CD4-positive, alpha-beta T cell treated with Interleukin-2 at 100 ng/mL for 4 hours (primary cell): ENCODE measurements around the gene RNF212.

Experiments
- DNase-seq: peaks from one replicate; pipeline ENCODE4 v3.0.0-alpha.2; 2020; ENCODE audit warnings: low spot score

Gene RNF212

GRCh38 chr4:1036095-1036494 lies 77.3 kb downstream of the RNF212 start:
- DNase-seq = no peak

DNA sequence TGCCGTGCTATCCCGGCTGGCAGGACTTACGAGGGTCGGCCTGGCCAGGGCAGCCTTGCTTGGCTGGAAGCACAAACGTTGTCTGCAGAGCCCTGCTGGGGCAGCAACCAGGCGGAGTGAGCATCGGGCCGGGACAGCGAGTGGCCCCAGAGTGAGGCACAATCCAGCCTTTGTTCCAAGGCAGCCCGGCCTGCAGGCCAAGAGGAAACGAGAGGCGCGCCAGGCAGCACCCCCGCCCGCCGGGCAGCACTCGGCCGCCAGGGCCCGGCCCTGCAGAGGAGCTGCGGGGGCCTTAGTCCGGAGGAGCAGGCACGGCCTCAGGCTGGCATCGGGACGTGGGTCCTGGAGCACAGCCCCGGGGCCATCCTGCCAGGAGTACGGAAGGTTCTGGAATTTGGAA lies 77.9 kb downstream of the RNF212 start:
- no peak for DNase-seq

DNA sequence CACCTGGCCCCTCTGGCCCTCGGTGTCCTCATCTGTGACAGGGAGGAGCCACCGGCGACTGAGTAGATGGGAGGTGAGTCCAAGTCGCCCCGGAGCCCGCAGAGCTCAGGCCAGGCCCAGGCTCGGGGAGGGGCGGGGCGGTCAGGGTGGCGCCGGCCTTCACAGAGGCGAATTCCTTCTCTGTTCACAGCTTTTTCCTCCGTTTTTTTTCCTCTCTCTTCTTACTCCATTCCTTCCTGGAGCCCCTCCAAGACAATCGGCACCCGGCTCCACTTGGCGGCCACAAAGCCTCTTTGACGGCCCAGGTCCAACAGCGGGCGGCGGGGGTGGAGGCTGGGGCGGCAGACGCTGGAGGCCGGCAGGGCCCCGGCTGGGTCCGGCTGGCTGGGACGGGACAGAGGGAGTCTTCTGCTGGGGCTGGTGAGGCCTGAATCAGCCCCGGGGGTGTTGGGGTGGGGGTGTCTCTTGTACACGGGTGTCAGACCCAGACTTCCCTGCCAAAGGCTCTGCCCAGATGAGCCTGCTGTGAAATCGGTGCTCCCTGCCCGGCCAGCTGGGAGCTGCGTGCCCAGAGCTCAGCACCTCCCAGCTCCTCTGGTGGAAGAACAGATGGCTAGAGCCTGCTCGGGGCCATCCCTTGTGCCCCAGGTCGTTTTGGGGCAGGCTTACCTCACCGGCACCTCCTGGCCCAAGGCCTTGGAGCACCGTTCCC lies 79.4 kb downstream of the RNF212 start:
- DNase-seq = no peak

- DNase-seq = no peak
Measured at GRCh38 chr4:1032861-1033260, 80.5 kb downstream of the RNF212 start.

DNA sequence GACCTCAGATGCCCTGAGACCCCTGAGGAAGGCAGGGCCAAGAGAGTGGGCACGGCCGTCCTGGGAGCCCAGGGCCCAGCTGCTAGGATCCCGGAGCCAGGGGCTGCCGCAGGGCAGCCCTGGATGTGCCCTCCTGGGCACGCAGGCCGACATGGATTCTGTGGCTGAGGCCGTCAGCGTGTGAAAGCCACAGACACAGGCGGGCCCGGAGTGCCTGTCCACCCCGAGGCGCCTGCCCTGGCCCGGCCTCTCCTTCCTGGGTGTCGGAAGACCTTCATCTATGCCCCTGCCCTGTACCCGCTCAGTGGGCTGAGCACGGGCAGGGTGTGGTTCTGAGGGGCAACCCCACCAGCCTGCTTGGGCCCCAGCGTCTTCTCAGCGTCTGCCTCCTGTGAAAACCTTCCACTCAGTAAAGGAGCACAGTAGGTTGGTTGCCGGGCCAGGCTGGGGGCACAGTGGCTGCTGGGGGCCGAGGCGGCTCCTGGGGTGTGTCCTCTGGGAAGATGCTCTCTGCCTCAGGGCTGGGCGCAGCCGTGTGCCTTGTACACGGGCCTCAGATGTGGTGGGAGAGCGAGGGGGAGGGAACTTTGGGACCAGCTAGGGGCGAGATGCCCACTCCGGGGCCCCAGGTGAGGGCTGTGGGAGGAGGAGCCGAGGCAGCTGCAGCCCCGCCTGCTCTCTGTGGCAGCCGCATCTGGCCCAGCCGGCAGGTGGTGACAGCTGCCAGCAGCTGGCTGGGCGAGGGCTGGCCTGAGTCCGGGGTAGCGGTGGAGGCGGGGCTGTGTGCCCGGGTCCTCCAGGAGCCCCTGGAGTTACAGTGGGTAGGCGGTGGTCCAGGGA lies 81.2 kb downstream of the RNF212 start:
- DNase-seq = no peak

- no peak for DNase-seq
Measured at GRCh38 chr4:1031346-1031745, 82.0 kb downstream of the RNF212 start.

- no peak for DNase-seq
Measured at GRCh38 chr4:1030559-1030958, 82.8 kb downstream of the RNF212 start.

- DNase-seq = no peak
Measured at GRCh38 chr4:1030031-1030430, 83.3 kb downstream of the RNF212 start.

GRCh38 chr4:1029529-1029928 lies 83.8 kb downstream of the RNF212 start:
- DNase-seq = no peak

DNA sequence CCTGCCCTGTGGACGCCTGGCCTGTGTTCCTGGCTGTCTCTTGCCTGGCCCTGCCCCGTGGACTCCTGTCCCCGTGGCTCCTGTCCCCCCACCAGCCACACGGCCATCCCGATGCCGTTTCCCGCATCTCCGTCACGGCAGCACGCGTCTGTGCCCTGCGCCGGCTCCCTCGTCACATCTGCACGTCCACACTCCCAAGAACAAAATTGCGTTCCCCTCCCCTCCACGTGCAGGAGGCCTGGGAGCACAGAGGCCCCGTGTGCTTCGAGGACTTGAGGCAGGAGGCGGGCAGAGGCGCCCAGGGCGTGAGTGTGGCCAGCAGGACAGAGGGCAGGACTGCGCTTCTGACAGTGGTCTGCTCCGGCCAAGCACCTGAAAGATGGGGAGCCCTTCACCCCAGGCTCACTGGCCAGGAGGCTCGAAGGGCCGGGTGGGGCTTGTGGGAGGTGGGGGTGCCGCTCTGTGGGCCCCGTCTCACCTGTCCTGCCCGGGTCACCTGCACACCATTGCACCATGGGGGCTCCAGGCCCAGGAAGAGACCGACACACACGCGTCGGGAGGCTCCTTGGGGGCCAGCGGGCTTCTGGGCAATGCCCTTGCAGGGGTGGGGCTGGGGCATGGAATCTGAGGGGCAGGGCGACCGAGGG lies 84.7 kb downstream of the RNF212 start:
- no peak for DNase-seq

GRCh38 chr4:1027915-1028238 lies 85.5 kb downstream of the RNF212 start:
- no peak for DNase-seq

DNA sequence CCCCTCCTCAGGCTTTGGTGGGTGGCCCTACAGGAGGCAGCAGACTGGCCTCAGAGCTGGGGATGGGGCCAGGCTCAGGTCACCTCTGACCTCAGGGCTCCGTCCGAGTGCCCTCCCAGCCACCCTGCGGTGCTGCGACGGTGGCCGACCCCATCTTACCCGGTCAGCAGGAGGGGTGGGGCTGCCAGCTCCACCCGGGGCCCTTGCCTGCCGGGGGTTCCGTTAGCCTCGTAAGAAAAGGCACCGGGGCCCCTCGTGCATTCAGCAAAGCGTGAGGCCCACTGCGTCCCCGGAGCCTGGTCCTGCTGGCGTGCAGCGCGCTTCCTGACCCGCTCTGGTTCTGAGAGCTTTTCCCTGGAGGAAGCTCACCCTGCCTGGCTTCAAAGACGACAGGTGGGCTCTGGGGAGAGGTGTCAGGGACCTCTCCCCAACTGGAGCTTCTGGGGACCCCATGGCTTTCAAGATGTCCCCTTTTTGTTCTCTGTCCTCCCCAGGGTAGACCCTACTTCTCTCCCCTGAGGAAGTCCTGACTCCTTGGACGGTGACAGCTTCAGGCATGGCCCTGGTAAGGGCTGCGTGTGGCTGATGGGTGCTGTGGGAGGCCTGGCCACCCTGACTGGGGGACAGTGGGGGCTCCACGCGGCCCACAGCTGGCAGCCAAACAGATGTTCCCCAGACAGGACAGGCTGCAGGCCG lies 86.0 kb downstream of the RNF212 start:
- no peak for DNase-seq

DNA sequence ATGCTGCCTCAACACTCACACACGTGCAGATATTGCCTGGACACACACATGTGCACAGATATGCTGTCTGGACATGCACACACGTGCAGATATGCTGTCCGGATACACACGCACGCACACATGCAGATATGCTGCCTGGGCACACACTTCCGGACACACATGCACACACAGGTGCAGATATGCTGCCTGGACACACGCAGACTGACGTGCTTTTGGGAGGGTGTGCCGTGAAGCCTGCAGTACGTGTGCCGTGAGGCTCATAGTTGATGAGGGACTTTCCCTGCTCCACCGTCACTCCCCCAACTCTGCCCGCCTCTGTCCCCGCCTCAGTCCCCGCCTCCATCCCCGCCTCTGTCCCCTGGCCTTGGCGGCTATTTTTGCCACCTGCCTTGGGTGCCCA lies 87.2 kb downstream of the RNF212 start:
- DNase-seq = peak; percentile 9

GRCh38 chr4:1024882-1025545 lies 88.3 kb downstream of the RNF212 start:
- DNase-seq = no peak

DNA sequence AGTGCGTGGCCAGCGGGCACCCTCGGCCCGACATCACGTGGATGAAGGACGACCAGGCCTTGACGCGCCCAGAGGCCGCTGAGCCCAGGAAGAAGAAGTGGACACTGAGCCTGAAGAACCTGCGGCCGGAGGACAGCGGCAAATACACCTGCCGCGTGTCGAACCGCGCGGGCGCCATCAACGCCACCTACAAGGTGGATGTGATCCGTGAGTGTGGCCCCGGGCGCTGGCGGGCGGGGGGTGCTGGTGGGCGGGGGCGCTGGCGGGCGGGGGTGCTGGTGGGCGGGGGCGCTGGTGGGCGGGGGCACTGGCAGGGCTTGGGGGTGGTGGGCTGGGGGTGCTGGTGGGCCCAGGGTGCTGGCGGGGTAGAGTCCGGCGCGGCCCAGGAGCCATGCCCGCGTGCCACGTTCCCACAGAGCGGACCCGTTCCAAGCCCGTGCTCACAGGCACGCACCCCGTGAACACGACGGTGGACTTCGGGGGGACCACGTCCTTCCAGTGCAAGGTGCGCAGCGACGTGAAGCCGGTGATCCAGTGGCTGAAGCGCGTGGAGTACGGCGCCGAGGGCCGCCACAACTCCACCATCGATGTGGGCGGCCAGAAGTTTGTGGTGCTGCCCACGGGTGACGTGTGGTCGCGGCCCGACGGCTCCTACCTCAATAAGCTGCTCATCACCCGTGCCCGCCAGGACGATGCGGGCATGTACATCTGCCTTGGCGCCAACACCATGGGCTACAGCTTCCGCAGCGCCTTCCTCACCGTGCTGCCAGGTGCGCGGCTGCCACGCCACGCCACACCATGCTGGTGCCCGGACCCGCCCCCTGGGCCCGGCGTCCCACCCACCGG lies 89.2 kb downstream of the RNF212 start:
- DNase-seq = no peak

DNA sequence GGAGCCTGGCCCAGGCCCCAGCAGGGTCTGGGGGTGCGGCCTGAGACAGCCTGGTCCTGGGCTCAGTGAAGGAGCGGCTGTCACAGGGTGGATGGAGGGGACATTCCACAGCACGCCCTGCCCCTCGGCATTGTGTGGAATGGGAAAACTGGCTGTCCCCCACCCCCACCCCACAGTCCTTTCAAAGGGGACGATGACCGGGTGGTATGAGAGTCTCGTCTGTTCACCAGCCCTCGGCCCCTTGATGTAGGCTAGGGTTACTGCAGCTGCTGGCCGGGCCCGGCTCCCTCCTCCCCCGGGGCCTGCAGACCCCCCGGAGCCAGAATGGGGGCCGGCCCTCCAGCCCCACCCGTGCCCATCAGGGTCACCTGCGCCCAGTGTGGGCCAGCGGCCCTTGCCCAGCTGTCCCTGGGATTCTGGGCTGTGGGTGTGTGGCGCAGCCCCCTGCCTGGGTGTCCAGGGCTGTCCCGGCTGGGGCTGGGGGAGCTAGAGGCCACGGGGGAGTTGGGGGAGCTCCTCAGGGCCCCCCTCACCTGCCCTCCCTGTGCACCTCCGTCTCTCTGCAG lies 90.2 kb downstream of the RNF212 start:
- no peak for DNase-seq

- no peak for DNase-seq
Measured at GRCh38 chr4:1022739-1023066, 90.7 kb downstream of the RNF212 start.

DNA sequence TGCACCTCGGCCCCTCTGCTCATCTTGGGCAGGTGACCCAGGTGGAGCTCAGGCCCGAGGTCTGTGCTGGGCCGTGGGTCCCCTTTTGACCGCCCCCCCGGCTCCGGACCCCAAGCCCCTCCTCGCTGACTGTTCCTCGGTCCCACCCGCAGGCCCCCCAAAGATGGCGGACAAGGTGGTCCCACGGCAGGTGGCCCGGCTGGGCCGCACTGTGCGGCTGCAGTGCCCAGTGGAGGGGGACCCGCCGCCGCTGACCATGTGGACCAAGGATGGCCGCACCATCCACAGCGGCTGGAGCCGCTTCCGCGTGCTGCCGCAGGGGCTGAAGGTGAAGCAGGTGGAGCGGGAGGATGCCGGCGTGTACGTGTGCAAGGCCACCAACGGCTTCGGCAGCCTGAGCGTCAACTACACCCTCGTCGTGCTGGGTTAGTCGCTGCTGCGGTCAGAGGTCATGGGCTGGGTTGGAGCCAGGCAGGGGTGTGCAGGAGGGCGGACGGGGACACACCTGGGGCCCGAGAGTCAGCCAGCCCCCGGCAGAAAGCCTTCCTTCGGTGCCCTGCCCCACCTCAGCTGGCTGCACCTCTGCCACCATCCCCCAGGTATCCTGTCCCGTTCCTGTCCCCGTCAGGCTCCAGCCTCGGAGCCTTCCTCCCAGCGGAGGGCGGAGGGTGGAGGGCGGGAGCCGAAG lies 91.2 kb downstream of the RNF212 start:
- DNase-seq = no peak
